ENCODE data around the gene HSBP1.

Gene HSBP1

GRCh38 chr16:83803811-83804210 lies 4.0 kb upstream of the HSBP1 start:
- DNase-seq (ENCODE audit: low read depth in 3 of 3) = no peak

- DNase-seq (ENCODE audit: low read depth in 3 of 3) = no peak
Measured at GRCh38 chr16:83804366-83804765, 3.4 kb upstream of the HSBP1 start.

GRCh38 chr16:83806036-83806435 lies 1.7 kb upstream of the HSBP1 start:
- no peak for DNase-seq (ENCODE audit: low read depth in 3 of 3)

- no peak for DNase-seq (ENCODE audit: low read depth in 3 of 3)
Measured at GRCh38 chr16:83806731-83807130, 1.0 kb upstream of the HSBP1 start.

- DNase-seq (ENCODE audit: low read depth in 3 of 3) = no peak
Measured at GRCh38 chr16:83807327-83807709, 460 bp upstream of the HSBP1 start.

GRCh38 chr16:83808573-83809014 lies 816 bp downstream of the HSBP1 start:
- DNase-seq (ENCODE audit: low read depth in 3 of 3) = no peak

- no peak for DNase-seq (ENCODE audit: low read depth in 3 of 3)
Measured at GRCh38 chr16:83809092-83809491, 1.3 kb downstream of the HSBP1 start.

GRCh38 chr16:83810901-83811300 lies 3.1 kb downstream of the HSBP1 start:
- DNase-seq (ENCODE audit: low read depth in 3 of 3) = no peak

GRCh38 chr16:83813823-83814658 lies 6.3 kb downstream of the HSBP1 start:
- no peak for DNase-seq (ENCODE audit: low read depth in 3 of 3)

GRCh38 chr16:83814659-83814985 lies 6.8 kb downstream of the HSBP1 start:
- DNase-seq (ENCODE audit: low read depth in 3 of 3) = no peak

- no peak for DNase-seq (ENCODE audit: low read depth in 3 of 3)
Measured at GRCh38 chr16:83817022-83817421, 9.2 kb downstream of the HSBP1 start.

GRCh38 chr16:83818276-83818675 lies 10.5 kb downstream of the HSBP1 start:
- DNase-seq (ENCODE audit: low read depth in 3 of 3) = no peak

GRCh38 chr16:83819361-83819760 lies 11.6 kb downstream of the HSBP1 start:
- DNase-seq (ENCODE audit: low read depth in 3 of 3) = no peak

- peak; percentile 64 to 75 (median 67) for DNase-seq (ENCODE audit: low read depth in 3 of 3)
Measured at GRCh38 chr16:83826146-83826913, 18.6 kb downstream of the HSBP1 start.

GRCh38 chr16:83830091-83830768 lies 22.5 kb downstream of the HSBP1 start:
- no peak for DNase-seq (ENCODE audit: low read depth in 3 of 3)

GRCh38 chr16:83830769-83831455 lies 23.1 kb downstream of the HSBP1 start:
- DNase-seq (ENCODE audit: low read depth in 3 of 3) = no peak

- DNase-seq (ENCODE audit: low read depth in 3 of 3) = no peak
Measured at GRCh38 chr16:83831456-83831987, 23.7 kb downstream of the HSBP1 start.

- no peak for DNase-seq (ENCODE audit: low read depth in 3 of 3)
Measured at GRCh38 chr16:83833921-83834320, 26.1 kb downstream of the HSBP1 start.

GRCh38 chr16:83835586-83836566 lies 28.1 kb downstream of the HSBP1 start:
- DNase-seq (ENCODE audit: low read depth in 3 of 3) = no peak

- no peak for DNase-seq (ENCODE audit: low read depth in 3 of 3)
Measured at GRCh38 chr16:83837566-83837965, 29.8 kb downstream of the HSBP1 start.
